Calu3 (cell line): ENCODE results near the gene CDK14. TPM values are rescaled to one million over a fixed set of nuclear protein-coding genes. Genes with fewer than 3 reads are reported as not detected.

Experiments used
- BruUV-seq: library from RNA; stranded (reverse); fragments of 400-500 nt; replicated peaks from 2 replicates; lab custom pipeline; 2021; lab: Mats Ljungman, UMichigan
- CTCF ChIA-PET: fragments of 300-600 bp; sonication (Branson Sonifier 250); formaldehyde crosslinking; loops from one replicate; lab custom pipeline; 2022; ENCODE audit warnings: antibody characterized with exemption; lab: Charles Lee
- DNase-seq: peaks from one replicate; pipeline ENCODE4 v3.0.0; 2022
- H3K27ac Mint-ChIP-seq: one replicate; pipeline ENCODE4 v1.8.0; 2022; ENCODE audit warnings: mixed read lengths; ENCODE audit not compliant: unreplicated experiment
- H3K27me3 Mint-ChIP-seq: one replicate; pipeline ENCODE4 v1.8.0; 2022; ENCODE audit warnings: mixed read lengths; ENCODE audit not compliant: unreplicated experiment
- H3K36me3 Mint-ChIP-seq: one replicate; pipeline ENCODE4 v1.8.0; 2022; ENCODE audit warnings: mild to moderate bottlenecking, moderate library complexity, mixed read lengths; ENCODE audit not compliant: insufficient read depth, unreplicated experiment
- H3K4me1 Mint-ChIP-seq: one replicate; pipeline ENCODE4 v1.8.0; 2022; ENCODE audit warnings: mild to moderate bottlenecking, low read depth, mixed read lengths; ENCODE audit not compliant: unreplicated experiment
- H3K4me3 Mint-ChIP-seq: one replicate; pipeline ENCODE4 v1.8.0; 2022; ENCODE audit warnings: mild to moderate bottlenecking, low read depth, moderate library complexity, mixed read lengths; ENCODE audit not compliant: unreplicated experiment
- H3K9me3 Mint-ChIP-seq: one replicate; pipeline ENCODE4 v1.8.0; 2022; ENCODE audit warnings: low read depth, mixed read lengths; ENCODE audit not compliant: unreplicated experiment
- CTCF ChIP-seq: fragments of 200-600 bp; IDR thresholded peaks from one replicate; pipeline ENCODE4 v1.8.0; 2022; ENCODE audit warnings: antibody characterized with exemption; ENCODE audit not compliant: unreplicated experiment
- intact Hi-C: fragments of 100-400 bp; cut with micrococcal nuclease; formaldehyde crosslinking; loops from one replicate; pipeline ENCODE4 v1.10.0; 2022; ENCODE audit not compliant: unreplicated experiment
- total RNA-seq: library from RNA; stranded (reverse); gene quantifications from 2 replicates; pipeline ENCODE4 v1.2.3, GENCODE V29; 2022

CDK14 gene
- total RNA-seq, 1 experiment from 2014 or later: 29.4 TPM

DNA sequence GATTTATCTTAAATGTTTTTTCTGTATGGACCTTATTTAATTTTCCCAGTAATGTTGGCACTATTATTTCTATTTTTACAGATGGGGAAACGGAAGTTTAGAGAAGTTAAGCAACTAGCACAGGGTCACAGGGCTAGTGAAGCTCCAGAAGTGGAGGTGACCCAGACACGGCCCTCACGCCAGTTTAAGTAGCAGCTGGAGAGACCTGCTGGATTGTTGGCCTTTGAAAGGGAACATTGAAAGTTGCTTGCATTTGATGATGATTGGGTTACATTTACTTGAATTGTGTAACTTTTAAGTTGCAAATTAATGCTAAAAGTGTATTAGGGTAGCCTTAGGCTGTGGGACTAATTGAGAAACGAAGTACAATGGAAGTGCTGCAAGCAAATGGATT is 25.6 kb downstream of the CDK14 start:
- Mint-ChIP-seq H3K9me3 (no peaks in the 10 kb centered on the region), H3K36me3 (no peaks in the 10 kb centered on the region), H3K4me3 (no peak overlapping the region), H3K4me1 (peaks cover 71% of the 10 kb centered on the region), H3K27ac (no peak overlapping the region), H3K27me3 (no peaks in the 10 kb centered on the region)
- TF ChIP-seq CTCF: no peak
- DNase-seq: no peak
- intact Hi-C loops: no loop called here
- BruUV-seq: no TSS peak
- CTCF ChIA-PET: no interaction called here

DNA sequence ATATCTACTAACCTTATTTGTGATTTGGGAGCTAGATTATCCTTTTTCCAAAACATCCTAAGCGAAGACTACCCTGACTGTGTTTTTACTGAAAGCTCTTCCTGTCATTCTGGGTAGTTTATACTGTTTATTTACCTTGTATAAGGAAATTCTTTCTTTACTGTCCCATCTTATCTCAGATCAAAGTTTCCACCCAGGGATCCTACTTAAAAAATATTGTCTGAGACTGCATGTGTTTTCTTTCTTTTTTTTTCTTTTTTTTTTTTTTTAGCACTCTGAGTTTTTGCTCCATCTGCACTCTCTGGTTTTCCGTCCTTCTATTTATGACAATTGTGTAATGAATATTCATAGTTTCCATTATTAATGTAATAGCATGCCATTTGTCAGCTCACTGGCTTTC is 26.5 kb downstream of the CDK14 start:
- CTCF ChIA-PET: interaction anchor here (0.6 kb wide), 1 partner anchor 1060 kb away, joined by 3 read pairs; no protein-coding TSS in a partner anchor
- no peak for TF ChIP-seq CTCF
- intact Hi-C loops: no loop called here
- no peak for DNase-seq
- Mint-ChIP-seq H3K27ac (no peak overlapping the region), H3K4me1 (peaks cover 65% of the 10 kb centered on the region), H3K36me3 (no peaks in the 10 kb centered on the region), H3K4me3 (no peak overlapping the region), H3K27me3 (no peaks in the 10 kb centered on the region), H3K9me3 (no peaks in the 10 kb centered on the region)
- BruUV-seq: no TSS peak

- Mint-ChIP-seq H3K4me3 (no peak overlapping the region), H3K27me3 (no peaks in the 10 kb centered on the region), H3K4me1 (peaks cover 61% of the 10 kb centered on the region), H3K27ac (peak overlapping the region; percentile 50), H3K36me3 (no peaks in the 10 kb centered on the region), H3K9me3 (no peaks in the 10 kb centered on the region)
- BruUV-seq: no TSS peak
- DNase-seq: no peak
- no peak for TF ChIP-seq CTCF
- intact Hi-C loops: no loop called here
- CTCF ChIA-PET: interaction anchor here (0.9 to 1.4 kb wide), 3 partner anchors 28 to 169 kb away, joined by 3 to 5 read pairs (median 3); partner anchors contain the start of gene CDK14
Observed at GRCh38 chr7:90624225-90624911, 28.2 kb downstream of the CDK14 start.

DNA sequence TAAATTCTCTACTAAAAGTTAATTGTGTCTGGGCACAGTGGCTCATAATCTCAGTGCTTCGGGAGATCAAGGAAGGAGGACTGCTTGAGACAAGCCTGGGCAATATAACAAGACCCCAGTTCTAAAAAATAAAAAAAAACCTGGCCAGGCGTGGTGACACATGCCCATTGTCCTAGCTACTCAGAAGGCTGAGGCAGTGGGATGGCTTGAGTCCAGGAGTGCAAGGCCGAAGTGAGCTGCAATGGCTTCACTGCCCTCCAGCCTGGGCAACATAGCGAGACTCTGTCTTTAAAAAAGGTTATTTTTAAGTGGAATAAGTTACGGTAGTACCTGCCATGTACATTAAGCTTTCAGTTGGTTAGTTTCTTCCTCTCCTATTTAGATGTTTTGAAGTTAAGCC is 28.9 kb downstream of the CDK14 start:
- Mint-ChIP-seq H3K27ac (peak overlapping the region; percentile 50), H3K27me3 (no peaks in the 10 kb centered on the region), H3K9me3 (no peaks in the 10 kb centered on the region), H3K36me3 (no peaks in the 10 kb centered on the region), H3K4me3 (no peak overlapping the region), H3K4me1 (peaks cover 59% of the 10 kb centered on the region)
- CTCF ChIA-PET: interaction anchor here (0.9 to 1.4 kb wide), 3 partner anchors 28 to 169 kb away, joined by 3 to 5 read pairs (median 3); partner anchors contain the start of gene CDK14
- TF ChIP-seq CTCF: no peak
- DNase-seq: no peak
- intact Hi-C loops: no loop called here
- no TSS peak for BruUV-seq
